NCI-H2171 treated with DMSO at 0.1 percent for 48 hours (cell line): ENCODE results near the gene COL19A1.
"Not testable (repeated sequence)": the region's sequence is repeated elsewhere in the genome, so short reads cannot be mapped to it uniquely, and the experiment has no call there.

Experiments used
- DNase-seq: peaks from one replicate; lab custom pipeline; 2025; lab: John Stamatoyannopoulos, UW

The COL19A1 gene

GRCh38 chr6:69965974-69966373, 99.6 kb downstream of the COL19A1 start:
- not testable (repeated sequence) for DNase-seq

GRCh38 chr6:69973138-69973537, 106.8 kb downstream of the COL19A1 start:
- peak; percentile 28 for DNase-seq

GRCh38 chr6:69973763-69974162, 107.4 kb downstream of the COL19A1 start:
- peak; percentile 21 for DNase-seq

GRCh38 chr6:69974193-69974592, 107.8 kb downstream of the COL19A1 start:
- peak; percentile 79 for DNase-seq

GRCh38 chr6:69976591-69977090, 110.3 kb downstream of the COL19A1 start:
- no peak for DNase-seq

GRCh38 chr6:69980624-69981023, 114.3 kb downstream of the COL19A1 start:
- DNase-seq: no peak

- DNase-seq: no peak
Measured at GRCh38 chr6:69984506-69984905, 118.2 kb downstream of the COL19A1 start.

- no peak for DNase-seq
Measured at GRCh38 chr6:69985180-69985579, 118.8 kb downstream of the COL19A1 start.

- DNase-seq: no peak
Measured at GRCh38 chr6:69987550-69987949, 121.2 kb downstream of the COL19A1 start.

- DNase-seq: no peak
Measured at GRCh38 chr6:69988458-69989126, 122.2 kb downstream of the COL19A1 start.

- no peak for DNase-seq
Measured at GRCh38 chr6:69994251-69994650, 127.9 kb downstream of the COL19A1 start.

GRCh38 chr6:70008189-70008588, 141.8 kb downstream of the COL19A1 start:
- no peak for DNase-seq

GRCh38 chr6:70010339-70010738, 144.0 kb downstream of the COL19A1 start:
- not testable (repeated sequence) for DNase-seq

GRCh38 chr6:70023201-70023600, 156.8 kb downstream of the COL19A1 start:
- not testable (repeated sequence) for DNase-seq

GRCh38 chr6:70028246-70028645, 161.9 kb downstream of the COL19A1 start:
- DNase-seq: no peak

- no peak for DNase-seq
Measured at GRCh38 chr6:70028926-70029325, 162.6 kb downstream of the COL19A1 start.

GRCh38 chr6:70033781-70034180, 167.4 kb downstream of the COL19A1 start:
- no peak for DNase-seq

GRCh38 chr6:70037445-70037844, 171.1 kb downstream of the COL19A1 start:
- no peak for DNase-seq

GRCh38 chr6:70040766-70041165, 174.4 kb downstream of the COL19A1 start:
- DNase-seq: no peak

GRCh38 chr6:70041411-70041810, 175.1 kb downstream of the COL19A1 start:
- DNase-seq: no peak

GRCh38 chr6:70045413-70045812, 179.1 kb downstream of the COL19A1 start:
- no peak for DNase-seq

GRCh38 chr6:70051197-70052124, 185.1 kb downstream of the COL19A1 start:
- DNase-seq: no peak
